ENCODE data around the gene BIN1.
A peak's percentile ranks its signal among the peaks of the same experiment; 100 is the strongest.

The BIN1 gene

DNA sequence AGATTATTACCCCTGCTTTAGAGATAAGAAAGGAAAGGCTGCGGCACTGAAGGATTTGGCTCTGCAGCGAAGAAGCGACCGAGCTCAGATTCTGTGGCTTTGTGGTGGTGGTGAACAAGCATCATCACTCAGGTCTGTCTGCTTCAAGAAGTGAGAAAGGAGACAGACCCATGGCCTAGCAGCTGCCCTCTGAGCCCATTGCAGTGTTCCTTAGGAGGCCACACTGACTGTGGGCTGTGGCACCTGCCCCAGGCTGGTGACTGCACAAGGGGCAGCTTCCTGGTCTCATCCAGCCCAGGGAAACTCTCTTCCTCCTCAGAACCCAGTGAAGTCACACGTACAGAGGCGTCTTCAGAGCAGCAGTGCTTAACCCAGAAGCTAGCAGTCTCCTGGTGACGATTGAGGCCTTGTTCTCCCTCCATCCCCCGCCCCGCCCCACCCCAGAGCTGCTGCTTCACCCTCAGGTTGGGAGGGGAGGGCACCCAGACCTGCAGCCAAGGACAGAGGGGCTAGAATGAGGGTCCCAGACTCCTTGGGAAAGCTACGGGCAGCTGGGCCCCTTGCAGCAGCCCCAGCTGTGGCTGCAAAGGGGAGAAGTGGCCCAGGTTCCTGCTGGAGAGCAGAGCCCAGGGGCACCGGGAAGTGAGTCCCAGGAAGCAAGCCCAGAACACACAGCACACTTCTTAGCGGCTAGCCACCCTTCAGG lies 22.2 kb downstream of the BIN1 start:
- Mint-ChIP-seq H3K36me3 (ENCODE audit: low read depth) (no peaks in the 10 kb centered on the region), H3K27me3 (ENCODE audit: low read depth) (no peaks in the 10 kb centered on the region), H3K9me3 (no peaks in the 10 kb centered on the region), H3K4me3 (peak overlapping the region; percentile 46), H3K4me1 (ENCODE audit: low read depth) (peaks cover 40% of the 10 kb centered on the region), H3K27ac (peak overlapping the region; percentile 82)

GRCh38 chr2:127083819-127084503 lies 23.0 kb downstream of the BIN1 start:
- Mint-ChIP-seq H3K27ac (peak overlapping the region; percentile 82), H3K4me3 (peak overlapping the region; percentile 46), H3K4me1 (ENCODE audit: low read depth) (peaks cover 48% of the 10 kb centered on the region), H3K9me3 (no peaks in the 10 kb centered on the region), H3K36me3 (ENCODE audit: low read depth) (no peaks in the 10 kb centered on the region), H3K27me3 (ENCODE audit: low read depth) (no peaks in the 10 kb centered on the region)

- peak overlapping the region; percentile 37 for H3K4me3 Mint-ChIP-seq
- no peaks in the 10 kb centered on the region for H3K27me3 Mint-ChIP-seq (ENCODE audit: low read depth)
- H3K9me3 Mint-ChIP-seq, result no peaks in the 10 kb centered on the region
- H3K36me3 Mint-ChIP-seq (ENCODE audit: low read depth), result no peaks in the 10 kb centered on the region
- H3K4me1 Mint-ChIP-seq (ENCODE audit: low read depth), result peaks cover 54% of the 10 kb centered on the region
- peak overlapping the region; percentile 78 for H3K27ac Mint-ChIP-seq
Observed at GRCh38 chr2:127082974-127083373, 24.0 kb downstream of the BIN1 start.

DNA sequence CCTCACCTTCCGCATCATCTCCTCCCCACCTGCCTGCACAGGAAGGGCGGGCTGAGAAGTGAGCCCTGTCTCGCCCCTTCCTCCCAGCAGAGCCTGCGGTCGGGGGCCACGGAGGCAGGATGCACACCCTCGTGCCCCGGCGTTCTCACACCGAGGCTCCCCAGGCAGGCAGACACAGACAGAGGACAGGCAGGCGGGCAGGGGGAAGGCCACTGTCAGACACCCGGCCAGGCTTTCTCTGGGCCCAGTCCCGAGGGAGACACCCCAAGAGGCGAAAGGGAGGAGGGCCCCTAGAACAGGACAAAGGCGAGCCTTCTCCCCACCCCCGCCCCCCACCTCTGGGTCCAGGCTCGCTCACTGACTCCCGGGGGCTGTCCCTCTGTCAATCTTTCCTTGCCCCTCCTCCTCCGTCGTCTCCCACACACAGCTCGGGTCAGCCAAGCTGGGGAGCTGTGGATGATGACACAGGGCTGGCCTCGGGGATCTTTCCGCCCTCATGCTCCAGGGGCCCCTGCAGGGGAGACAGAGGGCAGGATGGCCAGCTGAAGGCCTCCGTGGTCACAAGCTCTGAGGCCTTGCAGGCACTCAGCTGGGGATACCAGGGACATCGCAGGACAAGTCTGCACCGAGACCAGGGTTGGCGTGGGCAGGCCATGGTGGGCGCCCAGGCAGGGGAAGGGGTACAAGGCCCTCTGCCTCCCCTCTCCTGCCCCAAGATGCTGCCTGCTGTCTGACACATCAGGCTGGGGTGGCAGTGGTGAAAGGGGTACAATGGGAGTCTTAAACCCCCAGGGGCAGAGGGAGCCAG lies 24.9 kb downstream of the BIN1 start:
- Mint-ChIP-seq H3K36me3 (ENCODE audit: low read depth) (no peaks in the 10 kb centered on the region), H3K27me3 (ENCODE audit: low read depth) (no peaks in the 10 kb centered on the region), H3K9me3 (no peaks in the 10 kb centered on the region), H3K27ac (peak overlapping the region; percentile 90), H3K4me3 (peak overlapping the region; percentile 87), H3K4me1 (ENCODE audit: low read depth) (peaks cover 61% of the 10 kb centered on the region)

DNA sequence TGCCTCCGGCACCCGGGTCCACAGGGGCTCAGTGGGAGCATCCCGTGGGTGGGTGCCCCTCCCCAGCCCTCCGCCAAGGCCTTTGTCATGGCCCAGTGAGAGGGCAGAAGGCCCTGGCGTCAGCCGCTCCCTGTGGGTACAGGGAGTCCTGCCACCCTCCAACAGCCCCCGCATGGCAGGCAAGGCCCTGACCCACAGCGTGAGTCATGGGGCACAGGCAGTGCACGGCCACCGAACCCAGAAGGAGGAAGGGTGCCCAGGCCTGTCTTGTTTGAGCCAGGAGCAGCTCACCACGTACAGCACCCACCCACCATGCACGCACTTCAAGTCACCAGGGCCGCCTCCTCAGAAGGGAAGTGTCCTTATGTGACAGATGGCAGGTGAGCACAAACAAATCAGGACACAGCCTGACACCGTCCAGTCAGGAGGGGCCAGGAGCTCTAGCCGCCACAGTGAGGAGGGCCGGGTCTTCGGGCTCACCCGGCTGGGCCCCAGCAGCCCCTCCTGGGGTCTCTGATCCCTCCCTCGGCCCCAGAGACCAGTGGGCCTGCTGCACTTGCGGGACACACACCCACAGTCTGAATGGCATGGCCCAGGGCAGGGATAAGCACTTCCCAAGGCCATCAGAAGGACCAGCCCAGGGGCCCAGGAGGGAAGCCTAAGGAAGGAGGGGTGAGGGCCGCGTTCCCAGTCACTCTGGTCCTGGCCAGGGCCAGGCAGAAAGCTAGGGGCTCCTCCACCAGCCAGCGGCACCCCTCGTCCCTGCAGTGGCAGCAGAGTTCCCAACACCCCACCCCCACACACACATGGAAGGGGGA lies 25.8 kb downstream of the BIN1 start:
- no peaks in the 10 kb centered on the region for H3K9me3 Mint-ChIP-seq
- peaks cover 3% of the 10 kb centered on the region for H3K36me3 Mint-ChIP-seq (ENCODE audit: low read depth)
- peaks cover 62% of the 10 kb centered on the region for H3K4me1 Mint-ChIP-seq (ENCODE audit: low read depth)
- peak overlapping the region; percentile 87 for H3K4me3 Mint-ChIP-seq
- H3K27ac Mint-ChIP-seq, result peak overlapping the region; percentile 90
- no peaks in the 10 kb centered on the region for H3K27me3 Mint-ChIP-seq (ENCODE audit: low read depth)

GRCh38 chr2:127080226-127080937 lies 26.6 kb downstream of the BIN1 start:
- Mint-ChIP-seq H3K9me3 (no peaks in the 10 kb centered on the region), H3K27ac (peak overlapping the region; percentile 90), H3K27me3 (ENCODE audit: low read depth) (no peaks in the 10 kb centered on the region), H3K36me3 (ENCODE audit: low read depth) (peaks cover 5% of the 10 kb centered on the region), H3K4me1 (ENCODE audit: low read depth) (peaks cover 60% of the 10 kb centered on the region), H3K4me3 (peak overlapping the region; percentile 87)

- peaks cover 56% of the 10 kb centered on the region for H3K4me1 Mint-ChIP-seq (ENCODE audit: low read depth)
- peak overlapping the region; percentile 87 for H3K4me3 Mint-ChIP-seq
- H3K36me3 Mint-ChIP-seq (ENCODE audit: low read depth), result peaks cover 5% of the 10 kb centered on the region
- peak overlapping the region; percentile 86 for H3K27ac Mint-ChIP-seq
- no peaks in the 10 kb centered on the region for H3K27me3 Mint-ChIP-seq (ENCODE audit: low read depth)
- no peaks in the 10 kb centered on the region for H3K9me3 Mint-ChIP-seq
Observed at GRCh38 chr2:127079358-127079920, 27.5 kb downstream of the BIN1 start.

GRCh38 chr2:127078666-127079270 lies 28.2 kb downstream of the BIN1 start:
- no peaks in the 10 kb centered on the region for H3K9me3 Mint-ChIP-seq
- H3K4me3 Mint-ChIP-seq, result peak overlapping the region; percentile 45
- H3K4me1 Mint-ChIP-seq (ENCODE audit: low read depth), result peaks cover 49% of the 10 kb centered on the region
- no peaks in the 10 kb centered on the region for H3K27me3 Mint-ChIP-seq (ENCODE audit: low read depth)
- H3K27ac Mint-ChIP-seq, result peak overlapping the region; percentile 73
- peaks cover 5% of the 10 kb centered on the region for H3K36me3 Mint-ChIP-seq (ENCODE audit: low read depth)

GRCh38 chr2:127078028-127078427 lies 28.9 kb downstream of the BIN1 start:
- peaks cover 48% of the 10 kb centered on the region for H3K4me1 Mint-ChIP-seq (ENCODE audit: low read depth)
- peak overlapping the region; percentile 29 for H3K4me3 Mint-ChIP-seq
- no peaks in the 10 kb centered on the region for H3K27me3 Mint-ChIP-seq (ENCODE audit: low read depth)
- H3K27ac Mint-ChIP-seq, result peak overlapping the region; percentile 73
- no peaks in the 10 kb centered on the region for H3K9me3 Mint-ChIP-seq
- H3K36me3 Mint-ChIP-seq (ENCODE audit: low read depth), result peaks cover 5% of the 10 kb centered on the region

DNA sequence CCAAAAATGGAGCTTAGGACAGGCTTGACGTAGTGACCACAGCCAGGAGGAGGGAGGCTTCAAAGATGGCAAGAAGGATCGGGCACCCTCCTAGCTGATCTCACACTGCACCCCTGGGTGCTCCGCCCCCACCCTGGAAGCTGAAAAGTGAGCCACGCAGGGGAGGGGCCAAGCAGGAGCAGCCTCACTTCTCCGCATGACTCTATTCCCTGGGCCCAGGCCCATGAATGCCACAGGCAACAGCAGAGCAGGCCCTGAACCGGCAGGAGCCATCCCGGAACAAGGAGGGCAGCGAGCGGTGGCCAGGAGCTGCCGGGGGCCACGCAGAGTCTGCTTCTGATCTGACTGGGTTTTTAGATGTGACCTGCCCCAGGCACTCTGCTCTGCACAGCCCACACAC lies 30.0 kb downstream of the BIN1 start:
- Mint-ChIP-seq H3K4me1 (ENCODE audit: low read depth) (peaks cover 40% of the 10 kb centered on the region), H3K4me3 (no peak overlapping the region), H3K27me3 (ENCODE audit: low read depth) (no peaks in the 10 kb centered on the region), H3K36me3 (ENCODE audit: low read depth) (peaks cover 11% of the 10 kb centered on the region), H3K27ac (no peak overlapping the region), H3K9me3 (no peaks in the 10 kb centered on the region)

DNA sequence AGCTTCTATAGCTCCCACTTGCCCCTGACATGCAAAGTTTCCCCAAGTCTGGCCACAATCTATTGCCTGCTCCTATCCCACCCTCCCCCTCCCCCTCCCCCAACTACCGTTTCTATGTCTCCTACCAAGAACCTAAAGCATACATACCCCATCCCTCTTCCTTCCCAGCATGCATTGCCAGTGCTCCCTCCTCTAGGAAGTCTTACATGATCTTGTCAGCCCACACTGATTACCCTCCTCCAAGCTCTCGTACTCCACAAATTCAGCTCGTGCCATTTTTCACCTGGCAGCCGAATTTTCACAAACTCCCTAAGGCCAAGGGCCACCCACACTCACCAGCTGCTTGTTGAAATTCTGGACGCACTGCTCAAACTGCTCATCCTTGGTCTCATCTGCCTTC lies 30.7 kb downstream of the BIN1 start:
- no peaks in the 10 kb centered on the region for H3K9me3 Mint-ChIP-seq
- H3K4me3 Mint-ChIP-seq, result no peak overlapping the region
- peaks cover 11% of the 10 kb centered on the region for H3K36me3 Mint-ChIP-seq (ENCODE audit: low read depth)
- no peak overlapping the region for H3K27ac Mint-ChIP-seq
- no peaks in the 10 kb centered on the region for H3K27me3 Mint-ChIP-seq (ENCODE audit: low read depth)
- H3K4me1 Mint-ChIP-seq (ENCODE audit: low read depth), result peaks cover 37% of the 10 kb centered on the region

- Mint-ChIP-seq H3K4me3 (no peak overlapping the region), H3K9me3 (no peaks in the 10 kb centered on the region), H3K36me3 (ENCODE audit: low read depth) (peaks cover 11% of the 10 kb centered on the region), H3K4me1 (ENCODE audit: low read depth) (peaks cover 35% of the 10 kb centered on the region), H3K27ac (no peak overlapping the region), H3K27me3 (ENCODE audit: low read depth) (no peaks in the 10 kb centered on the region)
Observed at GRCh38 chr2:127075821-127076220, 31.1 kb downstream of the BIN1 start.

GRCh38 chr2:127074936-127075335 lies 32.0 kb downstream of the BIN1 start:
- no peak overlapping the region for H3K27ac Mint-ChIP-seq
- peaks cover 11% of the 10 kb centered on the region for H3K36me3 Mint-ChIP-seq (ENCODE audit: low read depth)
- H3K27me3 Mint-ChIP-seq (ENCODE audit: low read depth), result no peaks in the 10 kb centered on the region
- peaks cover 26% of the 10 kb centered on the region for H3K4me1 Mint-ChIP-seq (ENCODE audit: low read depth)
- H3K9me3 Mint-ChIP-seq, result no peaks in the 10 kb centered on the region
- H3K4me3 Mint-ChIP-seq, result no peak overlapping the region

Measured in T-helper 1 cell treated with Interleukin-12 subunit alpha and Interleukin-12 subunit beta and Interleukin-4 antibody, amounts not matched to agents 30 μg/mL and 1 μg/mL, for 36 hours (primary cell).